H1 (cell line): Measurements from ENCODE around the gene PTHLH. TPM values are rescaled to one million over a fixed set of nuclear protein-coding genes. Genes with fewer than 3 reads are reported as not detected.

ENCODE experiments used
- CTCF ChIA-PET: fragments of 300-600 bp; sonication (Branson Sonifier 250); formaldehyde crosslinking; loops from one replicate; lab custom pipeline; 2021; ENCODE audit not compliant: partially characterized antibody; lab: Charles Lee
- POLR2A ChIA-PET: fragments of 300-600 bp; sonication (Branson Sonifier 250); formaldehyde crosslinking; loops from one replicate; lab custom pipeline; 2021; ENCODE audit warnings: inconsistent platforms; ENCODE audit not compliant: partially characterized antibody; lab: Charles Lee
- DNase-seq, 2 experiments: peaks; one replicate each; pipeline versions ENCODE4 v3.0.0 to v3.0.0-alpha.2; 2010 to 2022; ENCODE audit warnings: low spot score in 2 of 2, low read depth in 1 of 2, mixed read lengths in 1 of 2
- FAIRE-seq: peaks from 2 replicates; lab custom pipeline; 2011; peaks lifted over from hg19 to GRCh38; lab: Jason Lieb, UNC
- H2AFZ ChIP-seq: 2 replicates; pipeline ENCODE4 v1.8.1; 2012; ENCODE audit warnings: low read length, inconsistent platforms
- H2AK5ac ChIP-seq: 2 replicates; pipeline ENCODE4 v1.6.1; 2013; ENCODE audit warnings: low read depth, low read length
- H2BK120ac ChIP-seq: replicated peaks from 2 replicates; pipeline ENCODE3; 2013; ENCODE audit warnings: low read depth, low read length, inconsistent platforms
- H2BK12ac ChIP-seq: 2 replicates; pipeline ENCODE4 v1.6.1; 2013; ENCODE audit warnings: low read depth, low read length
- H2BK15ac ChIP-seq: 2 replicates; pipeline ENCODE4 v1.6.1; 2013; ENCODE audit warnings: low read length
- H2BK20ac ChIP-seq: 2 replicates; pipeline ENCODE4 v1.6.1; 2013; ENCODE audit warnings: low read length
- H2BK5ac ChIP-seq: 2 replicates; pipeline ENCODE4 v1.6.1; 2013; ENCODE audit warnings: low read depth, low read length
- H3K14ac ChIP-seq: 2 replicates; pipeline ENCODE4 v1.6.1; 2013; ENCODE audit warnings: inconsistent platforms; ENCODE audit not compliant: insufficient read length
- H3K18ac ChIP-seq: 2 replicates; pipeline ENCODE4 v1.6.1; 2013; ENCODE audit warnings: low read length; ENCODE audit errors: extremely low read depth
- H3K23ac ChIP-seq: 2 replicates; pipeline ENCODE4 v1.6.1; 2013; ENCODE audit warnings: inconsistent platforms; ENCODE audit not compliant: insufficient read length
- H3K23me2 ChIP-seq: 2 replicates; pipeline ENCODE4 v1.6.1; 2013; ENCODE audit warnings: low read depth, low read length
- H3K27ac ChIP-seq: 2 replicates; pipeline ENCODE4 v1.6.1; 2011; ENCODE audit warnings: low read depth, low read length, inconsistent platforms
- H3K27me3 ChIP-seq, 4 experiments: replicated peaks in 1 of 4; 1 replicate in 1 of 4; 2 replicates in 3 of 4; pipeline versions ENCODE4 v1.6.1 to v1.8.1; 2011 to 2013; ENCODE audit warnings: low read length in 3 of 4, mild to moderate bottlenecking in 3 of 4, inconsistent platforms in 2 of 4, mixed read lengths in 2 of 4, moderate library complexity in 1 of 4; ENCODE audit not compliant: control insufficient read depth in 3 of 4, insufficient read depth in 3 of 4; ENCODE audit errors: extremely low read depth in 1 of 4
- H3K36me3 ChIP-seq, 4 experiments: 2 replicates each; pipeline versions ENCODE4 v1.6.1 to v1.8.1; 2011 to 2013; ENCODE audit warnings: mild to moderate bottlenecking in 4 of 4, low read length in 3 of 4, moderate library complexity in 2 of 4, control low read depth in 1 of 4, inconsistent platforms in 1 of 4; ENCODE audit not compliant: insufficient read depth in 4 of 4, control insufficient read depth in 2 of 4
- H3K4ac ChIP-seq: replicated peaks from 2 replicates; pipeline ENCODE3; 2013; ENCODE audit warnings: low read length, low read depth, mixed read lengths, inconsistent platforms; ENCODE audit not compliant: insufficient read length
- H3K4me1 ChIP-seq, 4 experiments: replicated peaks in 1 of 4; 1 replicate in 1 of 4; 2 replicates in 3 of 4; pipeline versions ENCODE4 v1.6.1 to v1.8.1; 2011 to 2013; ENCODE audit warnings: low read length in 3 of 4, inconsistent platforms in 2 of 4, mixed read lengths in 1 of 4; ENCODE audit not compliant: insufficient read depth in 4 of 4, control insufficient read depth in 3 of 4
- H3K4me2 ChIP-seq, 2 experiments: 2 replicates each; pipeline versions ENCODE4 v1.6.1 to v1.8.1; 2011 to 2013; ENCODE audit warnings: low read depth in 2 of 2, low read length in 2 of 2, control low read depth in 1 of 2, inconsistent platforms in 1 of 2, mild to moderate bottlenecking in 1 of 2; ENCODE audit not compliant: insufficient read depth in 1 of 2
- H3K4me3 ChIP-seq, 4 experiments: fragments of 200-600, 300-600 bp in 1 of 4; sonication (generic), shearing (Covaris generic), sonication (Bioruptor Twin) in 1 of 4; 2 replicates each; pipeline versions ENCODE4 v1.5.1 to v1.8.1; 2011 to 2016; ENCODE audit warnings: low read length in 4 of 4, low read depth in 3 of 4, control low read depth in 2 of 4, inconsistent platforms in 2 of 4, mild to moderate bottlenecking in 2 of 4, mixed read lengths in 1 of 4, moderate library complexity in 1 of 4; ENCODE audit not compliant: insufficient read depth in 2 of 4; ENCODE audit errors: extremely low read depth in 1 of 4
- H3K56ac ChIP-seq: replicated peaks from 2 replicates; pipeline ENCODE3; 2013; ENCODE audit warnings: low read depth, mild to moderate bottlenecking, mixed read lengths, low read length, inconsistent platforms; ENCODE audit not compliant: insufficient read length
- H3K79me1 ChIP-seq: 2 replicates; pipeline ENCODE4 v1.6.1; 2013; ENCODE audit warnings: low read depth, low read length, control low read depth
- H3K79me2 ChIP-seq, 2 experiments: 2 replicates each; pipeline versions ENCODE4 v1.6.1 to v1.8.1; 2012 to 2013; ENCODE audit warnings: low read length in 2 of 2, mild to moderate bottlenecking in 2 of 2, inconsistent platforms in 1 of 2; ENCODE audit not compliant: insufficient read depth in 2 of 2, control insufficient read depth in 1 of 2
- H3K9ac ChIP-seq, 4 experiments: replicated peaks in 1 of 4; 1 replicate in 1 of 4; 2 replicates in 3 of 4; pipeline versions ENCODE4 v1.6.1 to v1.8.1; 2011 to 2013; ENCODE audit warnings: low read depth in 3 of 4, low read length in 3 of 4, control low read depth in 2 of 4, mild to moderate bottlenecking in 2 of 4, moderate library complexity in 2 of 4, inconsistent platforms in 1 of 4; ENCODE audit errors: extremely low read depth in 1 of 4
- H3K9me3 ChIP-seq, 2 experiments: 2 replicates each; pipeline versions ENCODE4 v1.6.1 to v1.8.1; 2012 to 2013; ENCODE audit warnings: mild to moderate bottlenecking in 2 of 2, moderate library complexity in 2 of 2, control low read depth in 1 of 2, inconsistent platforms in 1 of 2, low read depth in 1 of 2, low read length in 1 of 2, mixed read lengths in 1 of 2; ENCODE audit not compliant: insufficient read depth in 2 of 2
- H4K20me1 ChIP-seq, 2 experiments: replicated peaks in 1 of 2; 2 replicates each; pipeline versions ENCODE3 to v1.8.1; 2011 to 2013; ENCODE audit warnings: inconsistent platforms in 2 of 2, low read length in 2 of 2, mild to moderate bottlenecking in 1 of 2; ENCODE audit not compliant: insufficient read depth in 2 of 2, control insufficient read depth in 1 of 2
- H4K5ac ChIP-seq: 2 replicates; pipeline ENCODE4 v1.6.1; 2013; ENCODE audit warnings: low read length, low read depth, mixed read lengths, inconsistent platforms; ENCODE audit not compliant: insufficient read length
- H4K8ac ChIP-seq: 2 replicates; pipeline ENCODE4 v1.8.0; 2013; ENCODE audit warnings: mild to moderate bottlenecking, moderate library complexity, low read length, inconsistent platforms; ENCODE audit not compliant: insufficient read depth; ENCODE audit errors: extremely low read depth
- H4K91ac ChIP-seq: replicated peaks from 2 replicates; pipeline ENCODE3; 2013; ENCODE audit warnings: low read length, mixed read lengths, inconsistent platforms; ENCODE audit not compliant: insufficient read length
- CEBPB ChIP-seq: IDR thresholded peaks from 2 replicates; pipeline ENCODE4 v1.6.1; 2012; ENCODE audit warnings: low read depth, low read length
- SIX5 ChIP-seq: IDR thresholded peaks from 2 replicates; pipeline ENCODE4 v1.6.1; 2011; ENCODE audit warnings: mild to moderate bottlenecking, low read depth, low read length
- ZNF274 ChIP-seq: IDR thresholded peaks from 2 replicates; pipeline ENCODE4 v1.7.0; 2012; ENCODE audit warnings: low read length, borderline replicate concordance; ENCODE audit errors: extremely low read depth
- WGBS, 2 experiments: shearing (Covaris generic) in 1 of 2; methylation state at CpG; one replicate each; pipeline versions ENCODE4 v1.1.6 to v1.1.7; 2013 to 2015; ENCODE audit warnings: low lambda C conversion rate in 2 of 2, mixed read lengths in 2 of 2, inconsistent platforms in 1 of 2, low coverage in 1 of 2, missing lambda C conversion rate in 1 of 2; ENCODE audit not compliant: insufficient replicate concordance in 2 of 2, insufficient coverage in 1 of 2, insufficient read length in 1 of 2; ENCODE audit errors: extremely low coverage in 1 of 2, missing lambda C conversion rate in 1 of 2; 5-methylcytosine and 5-hydroxymethylcytosine counted together
- polyA plus RNA-seq, 7 experiments: library from polyadenylated mRNA; depleted of rRNA in 3 of 7; stranded (reverse) in 5 of 7; unstranded in 2 of 7; fragments of >200 nt in 5 of 7; fragments of 200-250 nt in 2 of 7; gene quantifications; 1 replicate in 5 of 7; 2 replicates in 1 of 7; 4 replicates in 1 of 7; pipeline versions ENCODE4 v1.2.1 to v1.2.3, GENCODE V29; 2011 to 2013; ENCODE audit warnings: missing spikeins in 2 of 7, mixed read lengths in 2 of 7
- total RNA-seq: library from RNA; stranded (reverse); fragmentation: NEBNext Ultra II Directional; extraction: Animal tissue kit (Norgen Biotek cat#: 25700); gene quantifications from 2 replicates; pipeline ENCODE4 v1.2.1, GENCODE V29; 2021

Gene PTHLH
- total and polyA plus RNA-seq, 2 of the 8 experiments (the other 6 are each of a cell fraction or from before 2014, with no cell fraction given) = 0.32 TPM; not detected in 1

GRCh38 chr12:27973487-27973890 is 956 bp upstream of the PTHLH start:
- Histone ChIP-seq H3K79me2 (no peaks in the 10 kb centered on the region), H3K23ac (no peak overlapping the region), H3K36me3 (0 out of 8 replicates have a peak, but pooled peaks cover 0 to 3% (median 0%) of the 10 kb centered on the region in 4 experiments), H3K4me2 (no peak overlapping the region; a peak in 1 of 4 replicates), H2BK12ac (no peak overlapping the region), H2BK120ac (no peak overlapping the region)
- no peak for FAIRE-seq
- peak; percentile 53; the same call in 1 of the 2 replicates for TF ChIP-seq CEBPB
- no peak for TF ChIP-seq SIX5
- TF ChIP-seq ZNF274 = no peak
- TF ChIP-seq, all 59 proteins: peak for 1
- H3K79me1 ChIP-seq = no peaks in the 10 kb centered on the region
- H2BK20ac ChIP-seq = no peak overlapping the region
- peaks cover 3 to 14% of the 10 kb centered on the region in 2 experiments for H4K20me1 ChIP-seq
- H3K27ac ChIP-seq = no peak overlapping the region
- no peak for DNase-seq
- H2AK5ac ChIP-seq = no peak overlapping the region
- H2AFZ ChIP-seq = no peak overlapping the region
- 22% methylated on average over 4 of the region's 4 CpGs; no CpG with 5 or more reads in 1 of the 2 experiments for WGBS, 2 experiments
- peaks cover 20% of the 10 kb centered on the region for H3K23me2 ChIP-seq
- no peaks in the 10 kb centered on the region for H3K9me3 ChIP-seq
- no peak overlapping the region for H3K56ac ChIP-seq
- no peak overlapping the region for H4K8ac ChIP-seq
- no peak overlapping the region for H4K5ac ChIP-seq
- H3K4me3 ChIP-seq = no peak overlapping the region
- CTCF ChIA-PET = no interaction called here
- no peak overlapping the region for H3K9ac ChIP-seq
- H3K27me3 ChIP-seq = peaks cover 49 to 90% (median 78%) of the 10 kb centered on the region in 4 experiments
- no peak overlapping the region for H2BK5ac ChIP-seq
- no peak overlapping the region; the same call in 1 of the 2 replicates for H3K18ac ChIP-seq
- POLR2A ChIA-PET = no interaction called here
- H3K4ac ChIP-seq = no peak overlapping the region
- 0 out of 2 replicates have a peak overlapping the region, but pooled peaks have one; percentile 46 for H2BK15ac ChIP-seq
- H4K91ac ChIP-seq = no peak overlapping the region
- no peak overlapping the region for H3K14ac ChIP-seq
- peaks cover 9 to 19% (median 14%) of the 10 kb centered on the region in 4 experiments for H3K4me1 ChIP-seq
